H9 (cell line): ENCODE data around the gene ZFAND3. TPM values are rescaled to one million over a fixed set of nuclear protein-coding genes. Genes with fewer than 3 reads are reported as not detected.

Experiments used
- DNase-seq: peaks from one replicate; pipeline ENCODE4 v3.0.0-alpha.2; 2017
- H2AFZ ChIP-seq: one replicate; pipeline ENCODE4 v1.6.1; 2013; ENCODE audit warnings: mild to moderate bottlenecking, low read length, control low read depth, moderate library complexity
- H2AK5ac ChIP-seq: 2 replicates; pipeline ENCODE4 v1.6.1; 2013; ENCODE audit warnings: low read length, control low read depth, mixed read lengths; ENCODE audit not compliant: insufficient read length
- H2BK120ac ChIP-seq: one replicate; pipeline ENCODE4 v1.6.1; 2013; ENCODE audit warnings: low read depth, mild to moderate bottlenecking, low read length, control low read depth, inconsistent platforms; ENCODE audit not compliant: poor library complexity, severe bottlenecking
- H2BK12ac ChIP-seq: 2 replicates; pipeline ENCODE4 v1.6.1; 2013; ENCODE audit warnings: low read length, control low read depth, mixed read lengths, low read depth; ENCODE audit not compliant: insufficient read length
- H2BK15ac ChIP-seq: 2 replicates; pipeline ENCODE4 v1.6.1; 2013; ENCODE audit warnings: low read depth, low read length, control low read depth
- H2BK20ac ChIP-seq: one replicate; pipeline ENCODE4 v1.6.1; 2013; ENCODE audit warnings: low read depth, mild to moderate bottlenecking, low read length, control low read depth, inconsistent platforms; ENCODE audit not compliant: poor library complexity, severe bottlenecking
- H2BK5ac ChIP-seq: 2 replicates; pipeline ENCODE4 v1.6.1; 2013; ENCODE audit warnings: low read length, control low read depth, mixed read lengths; ENCODE audit not compliant: insufficient read length
- H3K14ac ChIP-seq: 2 replicates; pipeline ENCODE4 v1.6.1; 2013; ENCODE audit warnings: low read length, control low read depth; ENCODE audit not compliant: insufficient read depth
- H3K18ac ChIP-seq: 2 replicates; pipeline ENCODE4 v1.6.1; 2013; ENCODE audit warnings: low read depth, mild to moderate bottlenecking, mixed read lengths, low read length, control low read depth; ENCODE audit not compliant: insufficient read length
- H3K23ac ChIP-seq: 2 replicates; pipeline ENCODE4 v1.6.1; 2013; ENCODE audit warnings: low read length, control low read depth, mixed read lengths, low read depth; ENCODE audit not compliant: insufficient read length
- H3K23me2 ChIP-seq: 2 replicates; pipeline ENCODE4 v1.6.1; 2013; ENCODE audit warnings: low read depth, mild to moderate bottlenecking, mixed read lengths, low read length, control low read depth; ENCODE audit not compliant: insufficient read length, poor library complexity, severe bottlenecking
- H3K27ac ChIP-seq: 2 replicates; pipeline ENCODE4 v1.5.1; 2013; ENCODE audit warnings: low read length, control low read depth, mixed read lengths, low read depth; ENCODE audit not compliant: insufficient read length
- H3K27me3 ChIP-seq: 2 replicates; pipeline ENCODE4 v1.6.1; 2013; ENCODE audit warnings: low read length, control low read depth, inconsistent platforms; ENCODE audit not compliant: insufficient read depth
- H3K4ac ChIP-seq: 2 replicates; pipeline ENCODE4 v1.6.1; 2013; ENCODE audit warnings: low read depth, mild to moderate bottlenecking, control low read depth, inconsistent platforms, low read length, moderate library complexity
- H3K4me1 ChIP-seq: 2 replicates; pipeline ENCODE4 v1.6.1; 2013; ENCODE audit warnings: low read length, control low read depth, inconsistent platforms; ENCODE audit not compliant: insufficient read depth
- H3K4me2 ChIP-seq: 2 replicates; pipeline ENCODE4 v1.6.1; 2013; ENCODE audit warnings: low read length, control low read depth, mixed read lengths; ENCODE audit not compliant: insufficient read length, insufficient read depth
- H3K56ac ChIP-seq: 2 replicates; pipeline ENCODE4 v1.6.1; 2013; ENCODE audit warnings: low read depth, mild to moderate bottlenecking, mixed read lengths, low read length, control low read depth; ENCODE audit not compliant: insufficient read length
- H3K79me1 ChIP-seq: 2 replicates; pipeline ENCODE4 v1.6.1; 2013; ENCODE audit warnings: low read depth, mild to moderate bottlenecking, moderate library complexity, low read length, control low read depth, inconsistent platforms; ENCODE audit not compliant: insufficient read depth, poor library complexity, severe bottlenecking
- H3K79me2 ChIP-seq: 2 replicates; pipeline ENCODE4 v1.6.1; 2013; ENCODE audit warnings: low read length, control low read depth, inconsistent platforms; ENCODE audit not compliant: insufficient read depth
- H3K9ac ChIP-seq: 2 replicates; pipeline ENCODE4 v1.6.1; 2013; ENCODE audit warnings: low read length, control low read depth, mixed read lengths; ENCODE audit not compliant: insufficient read length; ENCODE audit errors: extremely low read depth
- H3K9me3 ChIP-seq: one replicate; pipeline ENCODE4 v1.6.1; 2013; ENCODE audit warnings: low read depth, low read length, inconsistent platforms; ENCODE audit not compliant: control insufficient read depth
- H3T11ph ChIP-seq: one replicate; pipeline ENCODE4 v1.6.1; 2013; ENCODE audit warnings: mild to moderate bottlenecking, low read length, control low read depth, inconsistent platforms
- H4K20me1 ChIP-seq: one replicate; pipeline ENCODE4 v1.6.1; 2013; ENCODE audit not compliant: control insufficient read depth, insufficient read length, insufficient read depth
- H4K5ac ChIP-seq: 2 replicates; pipeline ENCODE4 v1.6.1; 2013; ENCODE audit warnings: low read depth, mild to moderate bottlenecking, mixed read lengths, low read length, control low read depth; ENCODE audit not compliant: insufficient read length
- H4K8ac ChIP-seq: replicated peaks from 2 replicates; pipeline ENCODE4 v1.6.1; 2013; ENCODE audit warnings: low read length, control low read depth, mixed read lengths, low read depth; ENCODE audit not compliant: insufficient read length
- H4K91ac ChIP-seq: 2 replicates; pipeline ENCODE4 v1.6.1; 2013; ENCODE audit warnings: low read depth, mild to moderate bottlenecking, moderate library complexity, mixed read lengths, low read length, control low read depth; ENCODE audit not compliant: insufficient read length
- H3K27ac Mint-ChIP-seq, 3 experiments: 2 replicates in 2 of 3; 3 replicates in 1 of 3; pipeline ENCODE4 v1.8.0; 2020 to 2021; ENCODE audit warnings: mixed read lengths in 3 of 3, mild to moderate bottlenecking in 1 of 3, moderate library complexity in 1 of 3
- H3K27me3 Mint-ChIP-seq: 2 replicates; pipeline ENCODE4 v1.8.0; 2021; ENCODE audit warnings: low read depth, mild to moderate bottlenecking, moderate library complexity, mixed read lengths
- H3K36me3 Mint-ChIP-seq, 3 experiments: 2 replicates in 2 of 3; 3 replicates in 1 of 3; pipeline ENCODE4 v1.8.0; 2020 to 2021; ENCODE audit warnings: low read depth in 3 of 3, mixed read lengths in 3 of 3; ENCODE audit not compliant: insufficient read depth in 1 of 3
- H3K4me1 Mint-ChIP-seq, 2 experiments: 2 replicates each; pipeline ENCODE4 v1.8.0; 2020; ENCODE audit warnings: mixed read lengths in 2 of 2
- H3K4me3 Mint-ChIP-seq, 2 experiments: 2 replicates in 1 of 2; 3 replicates in 1 of 2; pipeline ENCODE4 v1.8.0; 2020 to 2021; ENCODE audit warnings: mild to moderate bottlenecking in 2 of 2, mixed read lengths in 2 of 2, moderate library complexity in 1 of 2
- H3K9me3 Mint-ChIP-seq, 2 experiments: 2 replicates in 1 of 2; 3 replicates in 1 of 2; pipeline ENCODE4 v1.8.0; 2020; ENCODE audit warnings: mild to moderate bottlenecking in 2 of 2, mixed read lengths in 2 of 2, moderate library complexity in 1 of 2
- CTCF ChIP-seq: fragments of 200-600 bp; sonication (generic); conservative IDR thresholded peaks from 3 replicates; pipeline ENCODE4 v1.8.0; 2021; ENCODE audit warnings: antibody characterized with exemption, mild to moderate bottlenecking
- WGBS: extraction: QIAGEN DNeasy Blood & Tissue Kit; methylation state at CpG from one replicate; pipeline ENCODE4 v1.1.7; 2013; ENCODE audit warnings: missing lambda C conversion rate, low lambda C conversion rate, mixed read lengths; ENCODE audit not compliant: insufficient read length; ENCODE audit errors: extremely low coverage; 5-methylcytosine and 5-hydroxymethylcytosine counted together
- total RNA-seq: library from RNA; stranded (reverse); gene quantifications from 2 replicates; pipeline ENCODE4 v1.2.1, GENCODE V29; 2021

The ZFAND3 gene
- total RNA-seq, 1 experiment from 2014 or later = 57.7 TPM

- Histone ChIP-seq H4K20me1 (no peaks in the 10 kb centered on the region), H3K27ac (no peak overlapping the region)
- TF ChIP-seq CTCF = no peak
These were observed 296.1 kb downstream of the ZFAND3 start for GRCh38 chr6:38115626-38116008.

More at GRCh38 chr6:38115626-38116008, 296.1 kb downstream of the ZFAND3 start:
- no peak overlapping the region for H3K4ac ChIP-seq
- no peak overlapping the region for H4K91ac ChIP-seq
- Mint-ChIP-seq H3K36me3 (peaks cover 0 to 2% (median 0%) of the 10 kb centered on the region in 3 experiments; a peak in 3 of 7 replicates), H3K27me3 (no peaks in the 10 kb centered on the region), H3K4me1 (peaks cover 19 to 23% of the 10 kb centered on the region in 2 experiments), H3K27ac (no peak overlapping the region), H3K4me3 (no peak overlapping the region), H3K9me3 (no peaks in the 10 kb centered on the region)
- no peak overlapping the region for H3K9ac ChIP-seq
- H3K79me1 ChIP-seq = no peaks in the 10 kb centered on the region
- H3K4me2 ChIP-seq = no peak overlapping the region
- no peak overlapping the region for H2BK15ac ChIP-seq
- no peak overlapping the region for H4K8ac ChIP-seq
- no peaks in the 10 kb centered on the region for H3K9me3 ChIP-seq
- H4K5ac ChIP-seq = no peak overlapping the region
- no peak overlapping the region for H2BK120ac ChIP-seq
- no peak overlapping the region for H3K18ac ChIP-seq
- no CpG with 5 or more reads among the region's 3 CpGs for WGBS
- H3K79me2 ChIP-seq = no peaks in the 10 kb centered on the region
- H3T11ph ChIP-seq = no peak overlapping the region
- H2BK20ac ChIP-seq = no peak overlapping the region
- H3K14ac ChIP-seq = no peak overlapping the region
- no peak for DNase-seq
- H3K27me3 ChIP-seq = no peaks in the 10 kb centered on the region
- no peak overlapping the region for H3K56ac ChIP-seq
- no peak overlapping the region for H2BK5ac ChIP-seq
- no peaks in the 10 kb centered on the region for H3K23me2 ChIP-seq
- no peak overlapping the region for H2BK12ac ChIP-seq
- no peak overlapping the region for H2AK5ac ChIP-seq
- H2AFZ ChIP-seq = no peak overlapping the region
- H3K4me1 ChIP-seq = 0 out of 2 replicates have a peak, but pooled peaks cover 2% of the 10 kb centered on the region
- no peak overlapping the region for H3K23ac ChIP-seq
